ENCODE measurements around the gene PNKD.

Gene PNKD

GRCh38 chr2:218395826-218396687 is 125.7 kb downstream of the PNKD start:
- DNase-seq (ENCODE audit: low read depth in 3 of 3), result peak; percentile 82 to 92 (median 82)

Data from stimulated activated CD4-positive, alpha-beta T cell treated with anti-CD3 and anti-CD28 coated beads, TNF-alpha, amount 100 ng/mL, for 24 hours (primary cell).